Hepatocyte (in vitro differentiated cells): ENCODE data around the gene DEAF1. TPM values are rescaled to one million over a fixed set of nuclear protein-coding genes. Genes with fewer than 3 reads are reported as not detected.
A peak's percentile ranks its signal among the peaks of the same experiment; 100 is the strongest.

Source experiments
- DNase-seq: peaks from one replicate; pipeline ENCODE4 v3.0.0-alpha.2; 2016; ENCODE audit warnings: low spot score
- H2AFZ ChIP-seq: fragments of 200-600 bp; sonication (generic); 2 replicates; pipeline ENCODE4 v1.6.0; 2016; ENCODE audit warnings: antibody characterized with exemption, mild to moderate bottlenecking
- H3K27ac ChIP-seq: fragments of 200-600 bp; sonication (generic); 2 replicates; pipeline ENCODE4 v1.5.1; 2016; ENCODE audit warnings: mild to moderate bottlenecking
- H3K27me3 ChIP-seq: fragments of 200-600 bp; sonication (generic); 2 replicates; pipeline ENCODE4 v1.6.1; 2016
- H3K36me3 ChIP-seq: fragments of 200-600 bp; sonication (generic); replicated peaks from 2 replicates; pipeline ENCODE4 v1.5.1; 2016; ENCODE audit warnings: low read depth; ENCODE audit not compliant: insufficient read depth
- H3K4me1 ChIP-seq: fragments of 200-600 bp; sonication (generic); 2 replicates; pipeline ENCODE4 v1.5.1; 2016; ENCODE audit warnings: mild to moderate bottlenecking, moderate library complexity; ENCODE audit not compliant: insufficient read depth
- H3K4me2 ChIP-seq: fragments of 200-600 bp; sonication (generic); 2 replicates; pipeline ENCODE4 v1.6.0; 2016
- H3K4me3 ChIP-seq: fragments of 200-600 bp; sonication (generic); 2 replicates; pipeline ENCODE4 v1.5.1; 2016; ENCODE audit warnings: mild to moderate bottlenecking
- H3K79me2 ChIP-seq: fragments of 200-600 bp; sonication (generic); 2 replicates; pipeline ENCODE4 v1.6.0; 2017; ENCODE audit warnings: mild to moderate bottlenecking
- H3K9me2 ChIP-seq: fragments of 200-600 bp; sonication (generic); replicated peaks from 2 replicates; pipeline ENCODE4 v1.6.0; 2017; ENCODE audit warnings: mild to moderate bottlenecking; ENCODE audit not compliant: insufficient read depth
- H3K9me3 ChIP-seq: fragments of 200-600 bp; sonication (generic); 2 replicates; pipeline ENCODE4 v1.5.1; 2016; ENCODE audit warnings: low read depth, mild to moderate bottlenecking
- H4K20me1 ChIP-seq: fragments of 200-600 bp; sonication (generic); 2 replicates; pipeline ENCODE4 v1.6.0; 2016; ENCODE audit warnings: mild to moderate bottlenecking; ENCODE audit not compliant: insufficient read depth, poor library complexity, severe bottlenecking
- EZH2 ChIP-seq: fragments of 200-600 bp; sonication (generic); IDR thresholded peaks from 2 replicates; pipeline ENCODE4 v1.6.1; 2016; ENCODE audit warnings: antibody characterized with exemption, mild to moderate bottlenecking, borderline replicate concordance
- EZH2phosphoT487 ChIP-seq: fragments of 200-600 bp; sonication (generic); IDR thresholded peaks from one replicate; pipeline ENCODE4 v1.6.1; 2018; ENCODE audit warnings: antibody characterized with exemption, mild to moderate bottlenecking, low read depth, moderate library complexity; ENCODE audit not compliant: unreplicated experiment, severe bottlenecking
- WGBS: methylation state at CpG from one replicate; pipeline ENCODE4 v1.1.6; 2016; ENCODE audit warnings: low lambda C conversion rate; ENCODE audit errors: missing lambda C conversion rate; 5-methylcytosine and 5-hydroxymethylcytosine counted together
- polyA plus RNA-seq: library from polyadenylated mRNA; unstranded; fragments of >200 nt; fragmentation: Nextera tagmentation; extraction: Ambion mirVana; gene quantifications from 2 replicates; pipeline ENCODE4 v1.2.1, GENCODE V29; 2016
- total RNA-seq: library from RNA; depleted of rRNA; stranded (reverse); fragments of >200 nt; gene quantifications from 2 replicates; pipeline ENCODE4 v1.2.3, GENCODE V29; 2014
- TF ChIP-seq, protein P1 (sequence below): fragments of 200-600 bp; sonication (generic); IDR thresholded peaks from 2 replicates; pipeline ENCODE4 v1.5.1; 2016; ENCODE audit warnings: antibody characterized with exemption, mild to moderate bottlenecking; ENCODE audit not compliant: poor library complexity

Gene DEAF1
- total and polyA plus RNA-seq, 2 experiments from 2014 or later: 27.2 to 59.1 TPM

DNA sequence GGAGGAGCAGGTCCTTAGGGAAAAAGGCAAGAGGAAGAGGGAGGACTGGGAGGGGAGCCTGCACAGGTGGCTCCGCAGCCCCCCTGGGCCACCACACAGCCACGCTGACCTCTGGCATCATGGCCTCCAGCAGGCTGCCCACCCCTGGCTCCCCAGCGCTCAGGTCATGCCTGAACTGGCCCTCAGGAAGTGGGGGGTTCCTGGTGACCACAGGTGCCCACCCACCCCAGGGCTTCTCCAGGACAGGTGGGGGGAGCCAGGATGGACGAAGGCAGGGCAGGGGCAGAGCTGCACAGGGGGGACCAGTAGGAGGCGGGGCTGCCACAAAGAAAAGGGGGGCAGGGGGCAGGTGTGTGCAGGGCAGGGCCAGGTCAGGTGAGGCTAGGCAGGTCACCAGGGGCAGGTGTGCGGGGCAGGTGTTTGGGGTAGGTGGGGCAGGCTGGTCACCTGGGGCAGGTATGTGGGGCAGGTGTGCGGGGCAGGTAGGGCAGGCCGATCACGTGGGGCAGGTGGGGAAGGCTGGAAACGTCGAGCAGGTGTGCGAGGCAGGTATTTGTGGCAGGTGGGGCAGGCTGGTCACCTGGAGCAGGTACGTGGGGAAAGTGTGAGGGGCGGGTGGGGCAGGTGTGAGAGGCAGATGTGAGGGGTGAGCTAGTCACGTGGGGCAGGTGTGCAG lies 997 bp downstream of the DEAF1 start:
- Histone ChIP-seq H3K27ac (peak overlapping the region; percentile 55), H3K4me2 (peak overlapping the region; percentile 84), H3K36me3 (no peaks in the 10 kb centered on the region), H2AFZ (no peak overlapping the region), H3K4me3 (no peak overlapping the region), H3K9me3 (no peaks in the 10 kb centered on the region), H3K79me2 (peaks cover 73% of the 10 kb centered on the region), H3K4me1 (peaks cover 31% of the 10 kb centered on the region), H3K27me3 (no peaks in the 10 kb centered on the region), H4K20me1 (peaks cover 15% of the 10 kb centered on the region), H3K9me2 (no peaks in the 10 kb centered on the region)
- TF ChIP-seq, protein P1, sequence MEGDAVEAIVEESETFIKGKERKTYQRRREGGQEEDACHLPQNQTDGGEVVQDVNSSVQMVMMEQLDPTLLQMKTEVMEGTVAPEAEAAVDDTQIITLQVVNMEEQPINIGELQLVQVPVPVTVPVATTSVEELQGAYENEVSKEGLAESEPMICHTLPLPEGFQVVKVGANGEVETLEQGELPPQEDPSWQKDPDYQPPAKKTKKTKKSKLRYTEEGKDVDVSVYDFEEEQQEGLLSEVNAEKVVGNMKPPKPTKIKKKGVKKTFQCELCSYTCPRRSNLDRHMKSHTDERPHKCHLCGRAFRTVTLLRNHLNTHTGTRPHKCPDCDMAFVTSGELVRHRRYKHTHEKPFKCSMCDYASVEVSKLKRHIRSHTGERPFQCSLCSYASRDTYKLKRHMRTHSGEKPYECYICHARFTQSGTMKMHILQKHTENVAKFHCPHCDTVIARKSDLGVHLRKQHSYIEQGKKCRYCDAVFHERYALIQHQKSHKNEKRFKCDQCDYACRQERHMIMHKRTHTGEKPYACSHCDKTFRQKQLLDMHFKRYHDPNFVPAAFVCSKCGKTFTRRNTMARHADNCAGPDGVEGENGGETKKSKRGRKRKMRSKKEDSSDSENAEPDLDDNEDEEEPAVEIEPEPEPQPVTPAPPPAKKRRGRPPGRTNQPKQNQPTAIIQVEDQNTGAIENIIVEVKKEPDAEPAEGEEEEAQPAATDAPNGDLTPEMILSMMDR: no peak
- no peak for TF ChIP-seq EZH2phosphoT487
- TF ChIP-seq EZH2: no peak
- no peak for DNase-seq
- 96% methylated on average over 5 of the region's 15 CpGs for WGBS

DNA sequence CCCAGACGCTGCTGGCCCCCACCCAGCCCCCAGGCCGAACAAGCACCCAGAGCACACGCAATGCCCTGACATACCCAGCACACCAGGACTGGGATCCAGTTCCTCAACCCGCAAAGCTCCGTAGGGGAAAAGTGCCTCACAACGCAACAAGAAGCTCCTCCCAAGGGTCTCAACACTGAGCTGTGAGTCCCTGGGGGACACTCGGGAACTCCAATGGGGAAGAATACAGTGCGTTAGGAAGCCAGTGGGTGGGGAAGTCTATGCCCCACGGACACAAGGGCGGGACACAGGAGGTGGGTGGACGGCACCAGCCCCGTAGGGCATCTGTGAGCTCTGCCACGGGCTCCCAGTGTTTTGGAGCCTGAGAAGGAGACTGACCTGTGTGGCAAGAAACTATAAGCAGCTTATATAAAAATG lies 1.6 kb downstream of the DEAF1 start:
- no peaks in the 10 kb centered on the region for H3K36me3 ChIP-seq
- H2AFZ ChIP-seq: no peak overlapping the region
- no peaks in the 10 kb centered on the region for H3K9me3 ChIP-seq
- H3K79me2 ChIP-seq: peaks cover 67% of the 10 kb centered on the region
- H3K27me3 ChIP-seq: no peaks in the 10 kb centered on the region
- no peaks in the 10 kb centered on the region for H3K9me2 ChIP-seq
- no peak for TF ChIP-seq EZH2
- no peak for TF ChIP-seq EZH2phosphoT487
- TF ChIP-seq, protein P1: no peak
- H4K20me1 ChIP-seq: peaks cover 15% of the 10 kb centered on the region
- peaks cover 31% of the 10 kb centered on the region for H3K4me1 ChIP-seq
- 55% methylated on average over 13 of the region's 13 CpGs for WGBS
- H3K4me3 ChIP-seq: no peak overlapping the region
- peak overlapping the region; percentile 55 for H3K27ac ChIP-seq
- H3K4me2 ChIP-seq: peak overlapping the region; percentile 84
- no peak for DNase-seq

DNA sequence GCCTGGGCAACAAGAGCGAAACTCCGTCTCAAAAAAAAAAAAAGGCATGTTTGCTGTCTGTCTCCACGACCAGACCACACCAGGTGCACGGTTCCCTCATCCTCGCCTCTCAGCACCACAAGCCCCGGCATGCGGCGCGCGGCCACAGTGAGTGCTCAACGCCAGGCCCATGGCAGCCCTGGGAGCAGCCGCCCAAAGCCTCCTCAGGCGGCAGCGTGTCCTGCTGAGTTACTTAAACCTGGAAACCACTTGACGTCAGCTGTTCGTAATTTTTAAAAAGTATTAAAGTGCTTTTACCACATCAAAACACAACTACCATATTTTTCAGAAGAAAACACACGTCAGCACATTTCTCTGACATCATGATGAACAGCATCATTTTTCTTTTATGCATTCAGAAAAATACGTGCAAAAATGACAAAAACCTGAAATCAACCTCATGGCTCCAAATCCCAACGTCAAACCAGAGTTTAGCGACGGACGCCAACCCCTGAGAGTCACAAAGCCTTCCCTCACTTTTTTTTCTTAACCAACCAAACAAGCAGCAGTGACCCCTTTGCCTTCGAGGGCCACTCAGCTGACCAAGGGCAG lies 2.1 kb downstream of the DEAF1 start:
- peak overlapping the region; percentile 84 for H3K4me2 ChIP-seq
- no peaks in the 10 kb centered on the region for H3K9me2 ChIP-seq
- no peak for DNase-seq
- 82% methylated on average over 23 of the region's 23 CpGs for WGBS
- H3K79me2 ChIP-seq: peaks cover 64% of the 10 kb centered on the region
- no peak overlapping the region for H2AFZ ChIP-seq
- no peaks in the 10 kb centered on the region for H3K27me3 ChIP-seq
- TF ChIP-seq EZH2phosphoT487 (no peak), EZH2 (no peak)
- TF ChIP-seq, protein P1: no peak
- H3K27ac ChIP-seq: peak overlapping the region; percentile 55
- H4K20me1 ChIP-seq: peaks cover 15% of the 10 kb centered on the region
- no peaks in the 10 kb centered on the region for H3K9me3 ChIP-seq
- H3K4me1 ChIP-seq: peaks cover 31% of the 10 kb centered on the region
- no peaks in the 10 kb centered on the region for H3K36me3 ChIP-seq
- H3K4me3 ChIP-seq: no peak overlapping the region
